Hematopoietic multipotent progenitor cell (in vitro differentiated cells): ENCODE measurements around the gene CHTOP. TPM values are rescaled to one million over a fixed set of nuclear protein-coding genes. Genes with fewer than 3 reads are reported as not detected.
"Not testable (repeated sequence)": the region's sequence is repeated elsewhere in the genome, so short reads cannot be mapped to it uniquely, and the experiment has no call there.

Experiments used
- DNase-seq, 3 donors: peaks; one replicate each; pipeline ENCODE4 v3.0.0-alpha.2; 2011 to 2015; ENCODE audit warnings: low read depth in 2 of 3, low spot score in 2 of 3
- total RNA-seq: library from RNA; depleted of rRNA; stranded (reverse); fragments of >200 nt; gene quantifications from one replicate; pipeline ENCODE4 v1.2.3, GENCODE V29; 2012

The CHTOP gene
- total RNA-seq, 1 donor = 53.1 TPM

DNA sequence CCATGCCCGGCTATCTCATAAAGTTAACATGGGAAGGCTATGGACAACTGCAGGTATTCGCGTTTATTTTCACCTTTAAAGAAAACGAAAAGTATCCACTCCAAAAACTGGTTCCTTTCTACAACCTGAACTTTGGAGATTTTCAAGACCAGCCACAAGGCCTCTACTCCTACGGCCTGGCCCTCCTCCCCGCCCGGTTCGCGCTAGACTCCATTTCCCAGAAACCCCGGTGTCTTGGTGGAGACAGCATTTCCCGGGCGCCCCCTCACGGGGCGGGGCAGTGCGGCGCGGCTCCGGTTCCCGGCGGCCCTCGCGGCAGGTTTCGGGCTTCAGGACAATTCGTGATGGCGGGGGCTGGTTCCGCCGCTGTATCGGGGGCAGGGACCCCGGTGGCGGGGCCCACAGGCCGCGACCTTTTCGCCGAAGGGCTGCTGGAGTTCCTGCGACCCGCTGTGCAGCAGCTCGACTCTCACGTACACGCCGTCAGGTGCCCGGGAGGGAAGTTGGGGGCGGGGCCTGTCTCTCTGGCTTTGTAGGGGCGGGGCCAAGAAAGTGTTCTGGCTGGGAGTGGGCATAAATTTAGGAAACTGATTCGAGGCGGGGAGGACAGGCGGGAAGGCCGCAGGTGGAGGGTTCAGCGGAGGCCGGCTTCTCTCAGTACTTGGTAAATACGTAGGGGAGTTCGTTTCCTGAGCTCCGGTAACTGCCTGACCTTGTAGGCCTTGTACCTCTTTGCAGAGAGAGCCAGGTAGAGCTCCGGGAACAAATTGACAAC lies 24.7 kb downstream of the CHTOP start, which contains the start of gene SNAPIN:
Gene SNAPIN (plus strand): TSS at position 304 of the 775 bp plus-strand sequence. CDS start 41 bp downstream, at position 345.
- DNase-seq = peak; percentile 64 to 92 (median 89)

GRCh38 chr1:153659175-153659534 lies 25.3 kb downstream of the CHTOP start:
- DNase-seq = no peak

DNA sequence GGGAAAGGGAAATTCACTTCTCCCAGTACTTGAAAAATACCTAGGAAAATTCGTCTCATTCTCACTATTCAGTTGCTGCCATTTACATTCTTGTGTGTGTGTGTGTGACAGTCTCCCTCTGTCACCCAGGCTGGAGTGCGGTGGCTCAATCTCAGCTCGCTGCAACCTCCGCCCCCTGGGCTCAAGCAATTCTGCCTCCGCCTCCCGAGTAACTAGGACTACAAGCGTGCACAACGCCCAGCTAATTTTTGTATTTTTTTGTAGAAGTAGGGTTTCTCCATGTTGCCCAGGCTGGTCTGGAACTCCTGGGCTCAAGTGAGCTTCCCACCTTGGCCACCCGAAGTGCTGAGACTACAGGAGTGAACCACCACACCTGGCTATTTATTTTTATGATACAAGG lies 25.8 kb downstream of the CHTOP start:
- DNase-seq = no peak

GRCh38 chr1:153661111-153661708 lies 27.3 kb downstream of the CHTOP start:
- peak in 1 of 3 donors; percentile 23 for DNase-seq

- DNase-seq = no peak
These were observed 28.4 kb downstream of the CHTOP start for GRCh38 chr1:153662269-153662668.

GRCh38 chr1:153663211-153663610 lies 29.3 kb downstream of the CHTOP start:
- DNase-seq = no peak

DNA sequence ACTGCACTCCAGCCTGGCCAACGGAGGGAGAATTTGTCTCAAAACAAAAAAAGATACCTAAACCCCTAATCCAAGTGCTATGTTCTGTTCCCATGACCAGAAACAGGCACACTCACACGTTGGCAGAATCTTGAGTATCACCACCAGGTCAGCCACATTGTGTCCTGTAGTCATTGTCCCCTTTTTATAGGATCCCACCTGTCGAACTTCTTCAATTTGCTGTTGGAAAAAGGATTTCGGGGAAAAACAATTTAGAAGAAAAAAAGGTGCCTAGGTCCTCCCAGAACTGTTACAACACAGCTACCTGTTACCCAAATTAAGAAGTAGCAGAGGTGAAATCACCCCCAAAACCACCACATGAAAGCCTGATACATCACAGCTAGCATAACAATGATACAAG lies 33.6 kb downstream of the CHTOP start:
- DNase-seq = no peak

DNA sequence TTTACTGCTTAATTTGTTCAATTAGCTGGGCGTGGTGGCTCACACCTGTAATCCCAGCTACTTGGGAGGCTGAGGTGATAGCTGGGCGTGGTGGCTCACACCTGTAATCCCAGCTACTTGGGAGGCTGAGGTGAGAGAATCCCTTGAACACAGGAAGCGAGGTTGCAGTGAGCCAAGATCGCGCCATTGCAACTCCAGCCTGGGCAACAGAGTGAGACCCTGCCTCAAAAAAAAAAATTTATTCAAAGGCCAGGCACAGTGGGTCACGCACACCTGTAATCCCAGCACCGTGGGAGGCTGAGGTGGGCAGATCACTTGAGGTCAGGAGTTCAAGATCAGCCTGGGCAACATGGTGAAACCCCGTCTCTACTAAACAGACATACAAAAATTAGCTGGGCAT lies 34.8 kb downstream of the CHTOP start:
- not testable (repeated sequence) for DNase-seq

GRCh38 chr1:153669606-153670005 lies 35.7 kb downstream of the CHTOP start:
- no peak for DNase-seq

- DNase-seq = no peak
These were observed 36.5 kb downstream of the CHTOP start for GRCh38 chr1:153670257-153670858.

DNA sequence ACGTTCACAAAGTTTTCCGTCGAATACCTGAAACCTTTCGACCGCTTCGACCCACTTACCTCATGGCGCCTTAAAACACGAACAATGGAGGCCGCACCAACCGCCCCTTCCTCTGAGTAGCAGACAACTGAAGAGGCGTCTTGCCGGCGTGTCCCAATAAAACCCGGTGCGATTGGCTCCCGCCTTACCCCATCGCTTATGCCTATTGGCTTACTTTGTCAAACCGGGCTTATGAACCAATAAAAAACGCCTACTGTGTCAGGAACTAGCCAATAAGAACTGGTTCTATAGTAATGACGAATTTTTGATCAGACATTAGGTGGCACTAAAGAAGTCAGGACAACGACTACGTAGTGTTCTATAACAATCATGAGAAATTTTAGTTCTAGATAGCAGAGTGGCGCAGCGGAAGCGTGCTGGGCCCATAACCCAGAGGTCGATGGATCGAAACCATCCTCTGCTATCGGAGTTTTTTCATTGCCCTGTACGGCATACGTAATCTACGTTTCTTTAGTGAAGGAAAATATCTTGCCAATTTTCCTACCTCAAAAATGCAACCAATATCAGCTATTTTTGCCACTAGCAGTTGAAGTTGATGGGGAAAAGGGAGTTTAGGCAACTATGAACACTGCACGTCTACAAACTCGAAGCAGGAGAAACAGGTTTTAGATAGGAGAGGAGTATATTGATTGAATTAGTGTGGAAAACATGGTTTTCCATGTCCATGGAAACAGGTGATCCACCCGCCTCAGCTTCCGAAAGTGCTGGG lies 37.2 kb downstream of the CHTOP start, which contains the start of gene ILF2:
Gene ILF2 (minus strand): TSS at position 135 of the 769 bp plus-strand sequence. CDS start 71 bp downstream, at position 64.
- DNase-seq = peak; percentile 88 to 99 (median 98)

DNA sequence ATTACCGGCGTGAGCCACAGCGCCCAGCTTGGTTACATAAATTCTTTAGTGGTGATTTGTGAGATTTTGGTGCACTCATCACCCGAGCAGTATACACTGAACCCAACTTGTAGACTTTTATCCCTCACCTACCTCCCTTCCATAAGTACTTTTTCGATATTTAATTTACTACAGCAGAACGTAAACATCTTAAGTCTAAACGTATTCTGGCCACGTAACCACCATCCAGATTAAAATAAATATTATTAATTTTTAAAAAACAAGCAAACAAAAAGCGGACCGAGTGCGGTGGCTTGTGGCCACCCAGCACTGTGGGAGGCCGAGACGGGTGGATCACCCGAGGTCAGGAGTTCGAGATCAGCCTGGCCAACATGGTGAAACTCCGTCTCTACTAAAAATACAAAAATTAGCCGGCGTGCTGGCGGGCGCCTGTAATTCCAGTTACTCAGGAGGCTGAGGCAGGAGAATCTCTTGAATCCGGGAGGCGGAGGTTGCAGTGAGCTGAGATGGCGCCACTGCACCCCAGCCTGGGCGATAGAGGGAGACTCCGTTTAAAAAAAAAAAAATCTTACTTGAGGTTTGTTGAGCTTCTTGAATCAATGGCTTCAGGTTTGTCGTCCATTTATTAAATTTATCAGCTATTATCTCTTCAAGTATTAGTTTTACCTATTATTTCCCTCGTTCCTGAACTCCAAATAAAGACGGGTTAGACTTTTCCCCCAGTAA lies 37.9 kb downstream of the CHTOP start:
- peak in 1 of 3 donors; percentile 68 for DNase-seq

DNA sequence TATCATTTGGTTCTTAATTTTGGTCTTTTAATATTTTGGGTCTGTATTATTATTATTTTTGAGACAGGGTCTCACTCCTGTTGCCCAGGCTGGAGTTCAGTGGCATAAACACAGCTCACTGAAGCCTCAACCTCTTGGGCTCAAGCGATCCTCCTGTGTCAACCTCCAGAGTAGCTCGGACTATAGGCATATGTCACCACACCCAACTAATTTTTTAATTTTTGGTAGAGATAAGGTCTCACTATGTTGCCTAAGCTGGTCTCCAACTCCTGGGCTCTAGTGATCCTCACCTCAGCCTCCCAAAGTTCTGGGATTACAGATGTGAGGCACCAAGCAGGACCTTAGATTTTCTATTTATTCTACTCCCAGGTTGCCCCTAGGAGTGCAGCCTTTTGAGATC lies 39.6 kb downstream of the CHTOP start:
- DNase-seq = no peak

- DNase-seq = peak in 2 of 3 donors; percentile 37 to 60
These were observed 44.1 kb downstream of the CHTOP start for GRCh38 chr1:153677718-153678518.

DNA sequence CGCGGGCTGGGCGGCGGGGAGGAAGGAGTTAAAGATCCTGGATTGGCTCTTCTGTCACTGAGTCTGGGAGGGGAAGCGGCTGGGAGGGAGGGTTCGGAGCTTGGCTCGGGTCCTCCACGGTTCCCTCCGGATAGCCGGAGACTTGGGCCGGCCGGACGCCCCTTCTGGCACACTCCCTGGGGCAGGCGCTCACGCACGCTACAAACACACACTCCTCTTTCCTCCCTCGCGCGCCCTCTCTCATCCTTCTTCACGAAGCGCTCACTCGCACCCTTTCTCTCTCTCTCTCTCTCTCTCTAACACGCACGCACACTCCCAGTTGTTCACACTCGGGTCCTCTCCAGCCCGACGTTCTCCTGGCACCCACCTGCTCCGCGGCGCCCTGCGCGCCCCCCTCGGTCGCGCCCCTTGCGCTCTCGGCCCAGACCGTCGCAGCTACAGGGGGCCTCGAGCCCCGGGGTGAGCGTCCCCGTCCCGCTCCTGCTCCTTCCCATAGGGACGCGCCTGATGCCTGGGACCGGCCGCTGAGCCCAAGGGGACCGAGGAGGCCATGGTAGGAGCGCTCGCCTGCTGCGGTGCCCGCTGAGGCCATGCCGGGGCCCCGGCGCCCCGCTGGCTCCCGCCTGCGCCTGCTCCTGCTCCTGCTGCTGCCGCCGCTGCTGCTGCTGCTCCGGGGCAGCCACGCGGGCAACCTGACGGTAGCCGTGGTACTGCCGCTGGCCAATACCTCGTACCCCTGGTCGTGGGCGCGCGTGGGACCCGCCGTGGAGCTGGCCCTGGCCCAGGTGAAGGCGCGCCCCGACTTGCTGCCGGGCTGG lies 44.9 kb downstream of the CHTOP start, which contains the start of gene NPR1:
Gene NPR1 (plus strand): TSS at position 170 of the 818 bp plus-strand sequence. CDS start 421 bp downstream, at position 591.
- peak in 1 of 3 donors; percentile 15 for DNase-seq

GRCh38 chr1:153679337-153680119 lies 45.7 kb downstream of the CHTOP start:
- peak in 1 of 3 donors; percentile 43 for DNase-seq

GRCh38 chr1:153680120-153680403 lies 46.2 kb downstream of the CHTOP start:
- DNase-seq = no peak

DNA sequence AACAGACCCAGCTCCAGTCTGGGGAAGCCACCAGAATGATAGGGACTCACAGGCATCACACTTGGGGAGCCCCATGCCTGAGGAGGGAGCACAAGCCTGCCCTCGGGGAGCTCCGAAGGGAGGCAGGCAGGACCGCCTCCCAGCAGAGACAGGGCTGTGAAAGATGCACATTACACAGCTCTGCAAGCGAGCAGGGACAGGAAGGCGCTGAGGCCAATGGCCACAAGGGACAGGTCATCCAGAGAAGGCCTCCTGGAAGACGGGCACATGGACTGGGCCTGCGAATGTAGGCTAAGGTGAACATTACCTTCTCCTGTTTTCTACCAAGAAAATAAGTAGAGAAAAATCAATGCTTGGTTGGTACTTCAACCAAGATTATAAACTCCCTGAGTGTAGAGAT lies 48.9 kb downstream of the CHTOP start:
- no peak for DNase-seq
